Astrocyte (in vitro differentiated cells and primary cell): ENCODE data around the gene TRAPPC2.

Experiments used
- EZH2 ChIP-seq: IDR thresholded peaks from 2 replicates; pipeline ENCODE4 v1.6.1; 2012; ENCODE audit warnings: mild to moderate bottlenecking, low read length, inconsistent platforms; ENCODE audit not compliant: insufficient read depth
- TF ChIP-seq, protein P1 (sequence below): IDR thresholded peaks from 2 replicates; pipeline ENCODE4 v1.5.1; 2011; ENCODE audit warnings: low read depth, mild to moderate bottlenecking, inconsistent platforms, low read length, moderate library complexity; ENCODE audit not compliant: insufficient read depth

DNA sequence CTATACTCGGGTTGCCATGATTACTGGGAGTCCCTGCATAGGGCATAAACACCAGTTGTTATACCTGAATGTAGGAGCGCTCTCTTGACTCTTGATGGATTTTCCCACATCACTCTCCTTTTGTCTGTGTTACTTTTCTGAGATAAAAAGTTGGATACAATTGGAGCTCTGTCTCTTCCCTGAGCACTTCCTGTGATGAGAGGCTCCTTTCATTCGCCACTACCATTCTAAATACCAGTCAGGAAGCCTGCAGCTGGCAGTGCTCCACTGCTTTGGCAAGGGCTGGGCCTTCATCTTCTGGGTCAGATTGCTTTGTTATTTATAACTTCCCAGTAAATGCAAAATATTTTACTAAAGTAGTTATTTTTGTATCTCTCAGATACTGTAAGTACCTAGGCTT lies 67.6 kb downstream of the TRAPPC2 start:
- TF ChIP-seq, protein P1, sequence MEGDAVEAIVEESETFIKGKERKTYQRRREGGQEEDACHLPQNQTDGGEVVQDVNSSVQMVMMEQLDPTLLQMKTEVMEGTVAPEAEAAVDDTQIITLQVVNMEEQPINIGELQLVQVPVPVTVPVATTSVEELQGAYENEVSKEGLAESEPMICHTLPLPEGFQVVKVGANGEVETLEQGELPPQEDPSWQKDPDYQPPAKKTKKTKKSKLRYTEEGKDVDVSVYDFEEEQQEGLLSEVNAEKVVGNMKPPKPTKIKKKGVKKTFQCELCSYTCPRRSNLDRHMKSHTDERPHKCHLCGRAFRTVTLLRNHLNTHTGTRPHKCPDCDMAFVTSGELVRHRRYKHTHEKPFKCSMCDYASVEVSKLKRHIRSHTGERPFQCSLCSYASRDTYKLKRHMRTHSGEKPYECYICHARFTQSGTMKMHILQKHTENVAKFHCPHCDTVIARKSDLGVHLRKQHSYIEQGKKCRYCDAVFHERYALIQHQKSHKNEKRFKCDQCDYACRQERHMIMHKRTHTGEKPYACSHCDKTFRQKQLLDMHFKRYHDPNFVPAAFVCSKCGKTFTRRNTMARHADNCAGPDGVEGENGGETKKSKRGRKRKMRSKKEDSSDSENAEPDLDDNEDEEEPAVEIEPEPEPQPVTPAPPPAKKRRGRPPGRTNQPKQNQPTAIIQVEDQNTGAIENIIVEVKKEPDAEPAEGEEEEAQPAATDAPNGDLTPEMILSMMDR, result no peak
- no peak for TF ChIP-seq EZH2
